Renal cortical epithelial cell (primary cell): ENCODE results near the gene NPR3. TPM values are rescaled to one million over a fixed set of nuclear protein-coding genes. Genes with fewer than 3 reads are reported as not detected.

Experiments
- DNase-seq: peaks from one replicate; pipeline ENCODE4 v3.0.0-alpha.2; 2011; ENCODE audit warnings: low read depth
- total RNA-seq: library from RNA; depleted of rRNA; stranded (reverse); fragments of >200 nt; gene quantifications from 2 replicates; pipeline ENCODE4 v1.2.3, GENCODE V29; 2014

Gene NPR3
- total RNA-seq, 1 donor from 2014 or later, result 16.0 TPM

DNA sequence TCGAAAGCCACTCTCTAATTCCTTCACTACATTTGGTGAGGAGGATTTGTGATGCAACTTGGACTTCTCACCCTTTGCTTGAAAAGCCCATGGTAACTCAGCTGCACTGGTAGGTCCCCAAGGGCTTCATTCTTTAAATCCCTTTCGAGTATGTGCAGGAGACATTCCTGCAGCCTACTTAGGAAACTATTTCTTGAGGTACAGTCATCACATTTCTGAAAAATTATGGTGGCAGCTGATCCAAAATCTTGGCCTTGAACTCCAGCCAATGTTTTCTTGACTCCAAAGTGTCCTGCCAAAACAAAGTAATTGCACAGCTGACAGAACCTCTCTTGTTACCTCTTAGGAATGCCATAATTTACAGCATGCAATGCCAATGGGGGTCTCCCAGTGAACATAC is 99.7 kb downstream of the NPR3 start:
- peak; percentile 40 for DNase-seq

- no peak for DNase-seq
These were observed 101.3 kb downstream of the NPR3 start for GRCh38 chr5:32812399-32812798.

DNA sequence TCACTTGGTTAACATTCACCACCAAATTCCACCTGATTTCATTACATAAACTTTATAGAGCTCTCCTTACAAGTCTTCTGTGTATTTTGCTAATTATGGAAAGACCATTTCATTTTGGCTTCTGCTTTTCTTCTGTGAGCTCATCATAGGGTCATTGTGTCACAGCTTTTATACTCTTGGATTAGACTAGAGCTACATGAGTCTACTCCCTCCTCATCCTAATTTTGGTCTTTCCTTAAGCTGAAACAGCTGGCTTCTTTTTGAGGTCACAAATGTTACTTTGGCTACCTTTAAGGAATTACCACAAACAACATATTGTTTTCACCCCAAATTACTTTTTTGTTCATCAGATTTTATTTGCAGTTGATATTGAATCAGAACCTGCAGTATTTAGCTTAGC is 103.0 kb downstream of the NPR3 start:
- no peak for DNase-seq

DNA sequence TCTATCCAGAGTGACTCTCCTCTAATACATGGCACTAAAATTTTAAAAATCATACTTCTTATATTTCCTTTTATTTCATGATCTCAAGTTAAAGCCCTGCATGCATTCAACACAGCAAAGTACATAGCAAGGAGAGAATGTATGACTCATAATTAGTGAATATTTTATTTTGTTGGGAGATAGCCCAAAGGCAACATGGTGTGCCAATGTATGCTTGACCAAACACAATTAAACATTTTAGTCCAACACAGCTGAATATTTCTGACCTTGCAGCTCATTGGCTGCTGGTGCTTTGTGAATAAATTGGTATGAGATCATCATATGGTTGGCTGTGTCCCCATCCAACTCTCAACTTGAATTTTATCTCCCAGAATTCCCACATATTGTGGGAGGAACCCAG is 103.5 kb downstream of the NPR3 start:
- peak; percentile 88 for DNase-seq

GRCh38 chr5:32827981-32828380 is 116.9 kb downstream of the NPR3 start:
- DNase-seq, result no peak

DNA sequence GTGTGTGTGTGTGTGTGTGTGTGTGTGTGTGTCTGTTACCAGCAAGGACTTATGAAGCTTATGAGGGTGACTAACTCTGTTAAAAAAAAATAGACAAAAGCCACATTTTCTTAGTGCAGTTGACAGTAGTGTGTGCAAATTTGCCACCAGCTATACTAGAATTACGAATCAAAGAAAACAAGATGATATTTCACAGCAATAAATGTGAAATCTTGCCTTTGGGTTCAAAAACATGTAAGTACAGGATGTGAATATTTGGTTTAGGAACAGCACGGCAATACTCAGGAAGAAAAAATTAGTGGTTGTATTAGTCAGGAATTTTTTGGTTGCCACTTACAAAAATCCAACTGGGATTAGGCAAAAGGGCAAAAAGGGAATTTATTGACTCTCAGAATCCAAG is 117.4 kb downstream of the NPR3 start:
- DNase-seq, result no peak

DNA sequence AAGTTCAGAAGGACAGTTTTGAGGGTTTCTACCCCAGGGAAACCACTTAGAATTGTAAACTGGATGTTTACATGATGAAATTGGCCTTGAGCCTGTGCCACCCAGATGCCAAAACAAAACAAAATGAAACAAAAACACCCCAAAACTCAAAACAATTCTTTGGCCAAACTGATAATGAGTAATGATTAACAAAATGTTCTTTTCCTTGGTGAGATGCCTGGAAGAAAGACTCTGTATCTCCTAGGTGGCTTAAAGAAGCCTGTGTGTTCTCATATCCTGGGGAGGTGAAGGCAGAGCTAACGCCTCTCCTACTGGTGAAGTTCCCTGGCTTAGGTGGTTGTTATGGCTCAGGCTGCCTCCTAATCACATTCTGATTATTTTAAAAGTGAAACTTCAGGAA is 120.5 kb downstream of the NPR3 start:
- peak; percentile 47 for DNase-seq

GRCh38 chr5:32833127-32833526 is 122.0 kb downstream of the NPR3 start:
- no peak for DNase-seq

GRCh38 chr5:32833663-32834062 is 122.5 kb downstream of the NPR3 start:
- no peak for DNase-seq

GRCh38 chr5:32834251-32834650 is 123.1 kb downstream of the NPR3 start:
- DNase-seq, result no peak

DNA sequence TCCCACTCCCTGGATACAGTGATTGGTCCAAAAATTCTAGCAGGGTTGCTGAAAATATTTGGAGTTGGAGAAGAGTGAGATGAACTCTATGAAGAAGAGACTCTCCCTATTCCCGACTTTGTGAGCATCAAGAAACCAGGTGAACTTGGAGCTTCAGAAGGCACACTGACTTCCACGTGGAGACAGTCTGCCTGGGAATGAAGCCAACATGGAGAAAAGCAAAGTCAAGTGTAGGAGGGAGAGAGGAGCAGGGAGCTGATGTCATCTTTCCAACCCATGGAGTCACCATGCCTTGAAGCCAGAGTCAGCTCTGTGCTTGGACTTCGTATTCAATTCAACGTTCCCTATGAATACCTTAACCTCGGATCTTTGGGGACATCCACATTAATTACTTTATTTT is 125.1 kb downstream of the NPR3 start:
- DNase-seq, result no peak

- DNase-seq, result no peak
These were observed 126.1 kb downstream of the NPR3 start for GRCh38 chr5:32837211-32837610.

DNA sequence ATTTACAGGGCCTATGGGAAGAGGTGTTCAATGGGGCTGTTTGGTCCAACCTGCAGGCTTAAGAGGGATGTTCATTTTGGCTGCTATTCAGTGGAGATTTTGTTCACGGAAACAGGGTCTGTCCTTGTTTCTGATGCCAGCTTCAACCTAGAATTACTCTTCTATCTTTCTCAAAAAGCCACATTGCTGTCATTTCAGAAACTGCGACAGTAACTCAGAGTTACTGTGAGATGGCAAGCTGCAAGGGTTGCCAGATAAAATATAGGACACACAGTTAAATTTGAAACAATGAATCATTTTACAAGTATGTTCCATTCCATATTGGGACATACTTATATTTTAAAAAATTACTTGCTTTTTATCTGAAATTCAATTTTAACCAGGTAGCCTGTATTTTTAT is 128.0 kb downstream of the NPR3 start:
- no peak for DNase-seq

DNA sequence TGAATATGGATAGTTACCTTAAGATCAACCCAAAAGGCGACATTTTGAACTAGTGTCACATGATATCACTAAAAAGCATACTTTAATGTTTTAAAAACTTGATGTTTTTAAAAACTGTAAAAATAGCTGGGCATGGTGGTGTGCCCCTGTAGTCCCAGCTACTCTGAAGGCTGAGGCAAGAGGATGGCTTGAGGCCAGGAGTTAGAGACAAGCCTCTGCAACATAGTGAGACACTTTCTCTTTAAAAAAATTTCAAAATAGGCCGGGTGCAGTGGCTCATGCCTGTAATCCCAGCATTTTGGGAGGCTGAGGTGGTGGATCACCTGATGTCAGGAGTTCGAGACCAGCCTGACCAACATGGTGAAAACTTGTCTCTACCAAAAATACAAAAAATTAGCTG is 129.5 kb downstream of the NPR3 start:
- no peak for DNase-seq

Other genes starting within 250 kb of the NPR3 start
- 319 and 351 TPM in 2 replicates for gene SUB1, start 125.8 kb upstream of the NPR3 start, total RNA-seq